Esophagus mucosa (tissue), 1 donor: Measurements from ENCODE around the gene PID1. TPM values are rescaled to one million over a fixed set of nuclear protein-coding genes. Genes with fewer than 3 reads are reported as not detected.
"Not testable (repeated sequence)": the region's sequence is repeated elsewhere in the genome, so short reads cannot be mapped to it uniquely, and the experiment has no call there.

Experiments used
- ATAC-seq: fragments of 200-7000 bp; cut with Tn5 transposase; one replicate; pipeline ENCODE4 v1.9.1; 2020
- total RNA-seq: library from RNA; stranded (reverse); gene quantifications from one replicate; pipeline ENCODE4 v1.2.4, GENCODE V29; 2023
- donor health status: DM: yes; HTN: yes; CAD: no.

The PID1 gene
- total RNA-seq, 1 donor from 2014 or later: 1.2 TPM

- no peak for ATAC-seq
These were observed 166.1 kb downstream of the PID1 start for GRCh38 chr2:229104974-229105387.

DNA sequence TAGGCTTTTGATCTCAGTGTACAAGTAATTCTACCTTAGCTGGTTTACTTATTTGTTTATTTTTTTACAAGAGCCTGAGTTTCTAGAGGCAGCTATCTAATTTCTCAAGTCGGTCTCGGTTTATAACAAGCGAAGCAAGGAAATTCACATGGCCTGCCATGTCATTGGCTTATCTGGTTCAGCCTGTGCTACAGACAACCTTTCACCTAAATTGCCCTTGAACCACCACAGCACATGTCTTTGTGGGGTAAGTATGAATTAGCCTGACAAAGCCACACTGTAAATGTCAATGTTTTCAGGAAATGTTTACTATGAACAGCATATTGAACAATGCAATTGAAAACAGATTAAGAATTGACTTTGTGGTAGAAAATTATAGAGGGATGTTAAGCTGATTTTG is 167.1 kb downstream of the PID1 start:
- ATAC-seq: no peak

DNA sequence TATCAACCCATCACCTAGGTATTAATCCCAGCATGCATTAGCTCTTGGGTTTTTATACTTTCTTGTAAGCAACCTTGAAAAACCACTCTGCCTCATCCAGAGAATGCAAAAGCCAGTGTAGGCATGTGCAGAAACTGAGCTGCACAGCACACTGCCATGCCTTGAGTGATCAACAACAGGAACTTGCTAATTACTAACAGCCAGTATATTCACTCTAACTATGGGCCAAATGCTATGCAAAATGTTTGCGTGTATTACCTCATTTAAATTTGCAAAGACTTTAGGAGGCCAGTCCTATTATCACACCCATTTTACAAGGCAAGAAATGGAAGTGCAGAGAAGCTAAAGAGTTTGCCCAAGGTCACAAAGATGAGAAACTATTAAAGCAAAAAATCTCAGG is 169.8 kb downstream of the PID1 start:
- ATAC-seq: no peak

- no peak for ATAC-seq
These were observed 171.9 kb downstream of the PID1 start for GRCh38 chr2:229099231-229099630.

- no peak for ATAC-seq
These were observed 172.3 kb downstream of the PID1 start for GRCh38 chr2:229098801-229099200.

DNA sequence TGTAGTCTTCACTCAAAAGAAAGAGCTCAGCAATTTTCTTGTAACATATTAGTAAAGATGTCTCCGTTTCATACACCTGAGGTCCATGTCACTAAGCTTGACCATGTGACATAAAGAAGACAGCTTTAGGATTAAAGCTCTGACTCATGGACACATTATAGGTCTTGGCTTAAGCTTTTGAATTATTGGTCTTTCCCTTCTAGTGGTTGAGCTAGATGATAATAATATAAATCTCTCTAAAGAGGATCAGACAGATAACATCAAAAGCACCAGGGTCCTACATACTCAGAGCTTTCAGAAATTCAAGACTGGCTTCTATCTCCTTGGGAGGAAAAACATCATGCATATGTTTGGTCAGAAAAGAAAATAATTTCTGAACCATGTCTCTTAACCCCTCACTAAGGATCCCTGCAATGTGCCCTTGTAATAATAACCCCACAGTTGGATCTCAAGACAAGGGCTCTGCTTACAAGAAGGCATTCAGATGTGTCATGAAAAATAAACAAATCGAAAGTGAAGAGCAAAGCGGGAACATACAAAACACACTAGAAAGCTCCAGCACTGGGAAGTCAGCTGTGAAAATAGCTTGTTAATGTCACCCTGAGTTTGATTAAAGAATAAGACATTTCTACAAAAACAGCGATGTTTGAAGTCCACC is 174.5 kb downstream of the PID1 start:
- no peak for ATAC-seq

DNA sequence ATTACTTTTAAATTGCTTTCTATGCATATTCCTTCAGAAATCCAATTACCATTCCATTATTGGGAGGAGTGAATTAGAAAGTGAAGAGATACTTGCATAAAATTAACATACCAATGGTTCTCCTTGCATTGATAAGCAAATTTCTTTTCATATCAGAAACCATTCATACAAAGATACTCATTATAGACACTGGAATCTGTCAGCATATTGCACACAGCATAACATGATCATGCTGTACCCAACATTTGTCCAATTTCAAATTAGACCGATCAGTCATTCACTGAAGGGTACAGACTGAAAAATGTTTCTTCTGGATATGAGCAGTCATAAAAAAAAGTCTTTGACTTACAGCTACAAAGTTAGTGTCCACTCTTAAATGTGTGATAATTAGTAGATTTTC is 175.6 kb downstream of the PID1 start:
- ATAC-seq: no peak

GRCh38 chr2:229090225-229090624 is 180.9 kb downstream of the PID1 start:
- no peak for ATAC-seq

- no peak for ATAC-seq
These were observed 181.3 kb downstream of the PID1 start for GRCh38 chr2:229089776-229090175.

- no peak for ATAC-seq
These were observed 182.0 kb downstream of the PID1 start for GRCh38 chr2:229088966-229089700.

- ATAC-seq: no peak
These were observed 182.6 kb downstream of the PID1 start for GRCh38 chr2:229088517-229088913.

GRCh38 chr2:229087843-229088516 is 183.1 kb downstream of the PID1 start:
- no peak for ATAC-seq

DNA sequence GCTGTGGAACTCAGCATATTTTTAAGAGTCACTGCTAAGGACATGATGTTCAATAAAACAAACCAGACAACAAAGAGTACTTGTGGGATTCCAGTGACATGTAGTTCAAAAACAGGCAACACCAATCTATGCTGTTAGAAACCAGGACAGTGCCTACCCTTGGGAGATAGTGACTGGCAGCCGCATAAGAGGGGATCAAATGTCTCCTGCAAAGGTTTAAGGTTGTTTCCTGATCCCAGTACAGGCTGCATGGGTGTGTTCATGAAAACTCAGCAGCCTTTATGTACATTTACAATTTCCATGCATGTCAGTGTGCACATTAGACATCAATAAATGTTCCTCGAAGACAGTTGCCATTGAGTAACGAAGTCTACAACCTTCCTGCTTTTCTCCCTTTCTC is 183.8 kb downstream of the PID1 start:
- no peak for ATAC-seq

DNA sequence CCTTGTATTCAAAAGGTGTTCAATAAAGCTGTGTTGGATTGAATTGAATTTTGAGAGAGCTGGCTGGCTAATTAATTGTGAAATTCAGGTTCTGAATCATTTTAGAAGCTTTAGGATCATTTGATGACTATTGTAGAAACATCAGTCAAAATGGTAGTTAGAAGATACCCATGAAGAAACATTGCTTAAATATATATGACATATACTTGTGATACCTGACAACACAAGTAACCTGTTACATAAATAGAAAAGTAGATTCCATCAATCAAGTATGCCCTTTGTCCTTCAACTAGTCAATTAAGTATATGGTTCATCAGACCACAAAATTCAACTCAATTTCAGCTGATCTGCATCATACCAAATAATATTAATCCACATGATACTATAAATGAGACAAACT is 185.6 kb downstream of the PID1 start:
- ATAC-seq: no peak

- ATAC-seq: no peak
These were observed 186.6 kb downstream of the PID1 start for GRCh38 chr2:229084447-229084846.

DNA sequence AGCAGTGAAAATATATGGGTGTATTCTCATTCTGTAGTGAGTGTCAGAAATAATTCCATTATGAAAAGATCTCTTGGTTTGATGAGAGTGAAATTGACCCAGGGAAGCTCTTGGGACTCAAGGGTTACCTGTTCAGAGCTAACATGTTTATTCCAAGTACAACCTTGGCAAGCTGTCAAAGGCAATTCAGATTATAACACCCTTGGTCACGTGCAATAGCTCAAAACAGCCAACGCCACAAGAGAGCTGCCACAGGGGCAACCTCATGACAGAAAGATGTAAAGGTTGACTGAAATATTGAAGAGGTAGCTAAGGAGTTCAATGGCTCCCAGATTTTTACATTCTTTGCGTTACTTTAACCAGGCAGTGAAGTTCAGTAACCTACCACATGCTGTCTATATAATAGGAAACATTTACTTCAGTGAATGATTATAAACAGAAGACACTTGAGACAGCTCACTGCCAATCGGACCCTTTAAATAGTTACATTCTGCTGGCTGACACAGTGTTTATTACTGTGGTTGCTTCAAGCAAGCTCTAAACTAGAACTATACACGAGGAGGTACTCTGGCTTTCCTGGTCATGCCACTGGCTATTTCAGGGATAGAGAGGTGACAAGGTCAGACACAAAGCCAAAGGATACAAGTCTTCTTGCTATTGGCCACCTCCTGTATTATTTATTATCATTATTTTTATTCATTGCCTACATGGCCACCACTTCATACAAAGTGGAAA is 187.3 kb downstream of the PID1 start:
- ATAC-seq: no peak

DNA sequence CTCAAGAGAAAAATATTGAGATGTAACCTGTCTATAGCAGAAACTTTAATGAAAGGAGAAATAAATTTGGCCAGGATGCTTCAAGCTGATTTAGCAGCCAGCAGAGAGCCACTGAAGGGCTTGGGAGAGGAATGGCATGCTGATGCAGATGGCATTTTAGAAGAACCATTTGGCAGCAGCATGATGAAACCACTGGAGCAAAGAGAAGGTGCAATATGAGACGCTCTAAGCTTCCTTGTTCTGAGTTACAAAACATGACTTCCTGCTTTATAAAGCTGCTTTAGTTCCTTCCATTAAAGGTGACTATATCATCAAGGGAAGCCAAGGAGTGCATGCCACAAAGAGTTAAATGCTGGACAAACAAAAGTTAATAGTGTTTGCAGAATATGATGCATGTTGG is 189.7 kb downstream of the PID1 start:
- ATAC-seq: no peak

DNA sequence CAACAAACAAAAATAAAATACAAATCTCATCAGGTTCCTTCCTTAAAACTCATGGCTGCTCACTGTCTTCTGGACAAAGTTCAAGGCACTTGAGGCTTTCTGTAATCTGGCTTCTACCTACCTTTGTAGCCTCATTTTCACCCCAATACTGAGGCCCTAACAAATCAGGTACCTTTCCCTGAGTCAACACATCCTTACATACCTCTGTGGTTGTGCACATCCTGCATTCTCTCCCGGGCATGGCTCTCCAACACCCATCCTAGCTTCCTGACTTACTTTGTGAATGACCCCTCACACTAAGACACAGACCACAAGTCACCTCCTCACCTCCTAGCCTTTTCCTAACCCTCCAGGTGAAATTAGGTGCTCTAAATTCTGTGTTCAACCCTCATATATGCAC is 190.9 kb downstream of the PID1 start:
- no peak for ATAC-seq

- not testable (repeated sequence) for ATAC-seq
These were observed 194.2 kb downstream of the PID1 start for GRCh38 chr2:229076886-229077285.

GRCh38 chr2:229073935-229074334 is 197.2 kb downstream of the PID1 start:
- no peak for ATAC-seq

DNA sequence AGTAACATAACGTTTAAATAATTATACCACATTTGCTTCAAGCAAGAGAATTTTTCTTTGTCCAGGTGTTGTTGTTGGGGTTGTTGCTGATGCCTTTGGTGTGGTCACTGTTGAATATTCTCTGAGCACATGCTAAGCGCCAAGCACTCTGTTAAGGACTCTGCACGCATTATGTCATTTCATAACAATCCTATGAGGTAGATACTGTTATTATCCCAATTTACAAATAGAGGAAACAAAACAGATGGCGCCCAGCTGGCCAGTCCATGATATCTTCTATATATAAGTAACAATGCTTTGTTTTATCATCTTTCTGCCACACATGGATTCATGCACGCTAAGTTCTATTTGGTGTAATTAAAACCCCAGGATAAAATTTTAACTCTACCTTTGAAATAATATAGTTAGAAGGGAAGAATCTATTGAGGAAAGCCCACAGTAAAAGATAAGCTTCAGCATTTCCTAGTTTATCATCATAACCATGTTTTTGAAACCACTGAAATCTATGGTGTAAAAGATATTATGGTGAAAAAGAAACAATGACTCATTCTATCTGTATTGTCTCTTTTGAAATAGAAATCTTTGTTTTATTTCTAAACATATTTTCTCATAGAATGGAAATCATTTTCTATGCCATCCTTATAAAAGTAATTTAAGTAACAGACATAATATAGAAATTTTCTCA is 199.7 kb downstream of the PID1 start:
- no peak for ATAC-seq

DNA sequence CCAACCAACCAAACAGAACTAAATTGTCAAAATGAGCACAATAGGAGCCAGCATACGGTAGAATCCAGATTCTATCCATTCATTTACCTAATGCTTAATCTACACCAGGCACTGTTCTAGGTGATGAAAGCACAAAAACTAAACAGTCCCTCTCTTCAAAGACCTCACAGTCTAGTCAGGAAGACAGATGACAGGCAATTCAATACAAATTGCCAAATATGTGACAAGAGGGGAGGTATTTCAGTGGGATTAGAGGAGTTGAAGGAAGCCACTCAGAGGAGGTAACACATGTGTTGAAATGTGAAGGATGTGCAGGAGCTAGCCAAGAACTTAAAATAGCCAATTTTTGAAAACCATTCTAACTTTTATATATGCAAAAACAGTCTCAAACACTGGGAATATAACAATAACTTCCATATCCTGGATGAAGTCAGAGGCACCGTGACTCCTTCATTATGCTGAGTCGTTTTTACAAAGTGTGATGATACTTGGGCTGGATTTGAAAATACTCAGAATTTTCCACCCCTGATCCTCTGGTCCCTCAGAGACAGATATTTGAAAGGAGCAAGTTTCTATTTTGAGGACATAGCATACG is 204.9 kb downstream of the PID1 start:
- ATAC-seq: no peak
